GM12873 (cell line): ENCODE measurements around the gene CHST11.

Experiments used
- TF ChIP-seq, protein P1 (sequence below): IDR thresholded peaks from 2 replicates; pipeline ENCODE4 v1.5.1; 2012; ENCODE audit warnings: low read depth, mild to moderate bottlenecking, moderate library complexity, low read length, control low read depth; ENCODE audit not compliant: insufficient read depth; ENCODE audit errors: missing control alignments

Gene CHST11

GRCh38 chr12:104689635-104690034, 232.9 kb downstream of the CHST11 start:
- TF ChIP-seq, protein P1, sequence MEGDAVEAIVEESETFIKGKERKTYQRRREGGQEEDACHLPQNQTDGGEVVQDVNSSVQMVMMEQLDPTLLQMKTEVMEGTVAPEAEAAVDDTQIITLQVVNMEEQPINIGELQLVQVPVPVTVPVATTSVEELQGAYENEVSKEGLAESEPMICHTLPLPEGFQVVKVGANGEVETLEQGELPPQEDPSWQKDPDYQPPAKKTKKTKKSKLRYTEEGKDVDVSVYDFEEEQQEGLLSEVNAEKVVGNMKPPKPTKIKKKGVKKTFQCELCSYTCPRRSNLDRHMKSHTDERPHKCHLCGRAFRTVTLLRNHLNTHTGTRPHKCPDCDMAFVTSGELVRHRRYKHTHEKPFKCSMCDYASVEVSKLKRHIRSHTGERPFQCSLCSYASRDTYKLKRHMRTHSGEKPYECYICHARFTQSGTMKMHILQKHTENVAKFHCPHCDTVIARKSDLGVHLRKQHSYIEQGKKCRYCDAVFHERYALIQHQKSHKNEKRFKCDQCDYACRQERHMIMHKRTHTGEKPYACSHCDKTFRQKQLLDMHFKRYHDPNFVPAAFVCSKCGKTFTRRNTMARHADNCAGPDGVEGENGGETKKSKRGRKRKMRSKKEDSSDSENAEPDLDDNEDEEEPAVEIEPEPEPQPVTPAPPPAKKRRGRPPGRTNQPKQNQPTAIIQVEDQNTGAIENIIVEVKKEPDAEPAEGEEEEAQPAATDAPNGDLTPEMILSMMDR: no peak

GRCh38 chr12:104691721-104692556, 235.2 kb downstream of the CHST11 start:
- TF ChIP-seq, protein P1: no peak

GRCh38 chr12:104692557-104693218, 235.9 kb downstream of the CHST11 start:
- TF ChIP-seq, protein P1: no peak

- TF ChIP-seq, protein P1: no peak
Observed at GRCh38 chr12:104693493-104693892, 236.7 kb downstream of the CHST11 start.

DNA sequence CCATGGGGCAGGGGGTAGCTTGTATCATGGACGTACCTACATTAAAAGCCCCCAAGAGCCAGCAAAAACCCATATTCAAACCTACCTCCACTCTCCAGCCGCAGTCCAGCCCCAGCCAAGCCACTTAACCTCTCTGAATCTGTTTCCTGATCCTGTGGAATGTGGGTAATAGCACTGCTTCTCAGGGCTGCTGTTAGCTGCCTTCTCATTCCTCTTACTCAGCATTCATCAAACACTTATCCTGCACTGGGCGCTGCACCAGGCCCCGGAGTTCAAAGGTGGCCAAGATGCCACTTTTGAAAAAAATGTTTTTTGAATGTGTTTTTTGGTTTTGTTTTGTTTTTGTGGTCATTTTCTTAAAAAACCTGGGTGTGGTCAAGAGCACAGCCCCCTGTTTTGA, 237.4 kb downstream of the CHST11 start:
- TF ChIP-seq, protein P1: no peak

- TF ChIP-seq, protein P1: no peak
Observed at GRCh38 chr12:104694711-104695110, 238.0 kb downstream of the CHST11 start.

- TF ChIP-seq, protein P1: no peak
Observed at GRCh38 chr12:104695453-104696148, 238.9 kb downstream of the CHST11 start.
